SJSA1 (cell line): Measurements from ENCODE around the gene P2RX4. TPM values are rescaled to one million over a fixed set of nuclear protein-coding genes. Genes with fewer than 3 reads are reported as not detected.

Source experiments
- DNase-seq, 2 experiments: peaks; one replicate each; pipeline ENCODE4 v3.0.0-alpha.2; 2015 to 2020; ENCODE audit warnings: low spot score in 2 of 2, low read depth in 1 of 2
- H3K27ac ChIP-seq: fragments of 250-450 bp; sonication (Bioruptor Pico); 2 replicates; pipeline ENCODE4 v1.5.1; 2020; ENCODE audit warnings: mild to moderate bottlenecking, moderate library complexity
- H3K27me3 ChIP-seq: fragments of 250-450 bp; sonication (Bioruptor Pico); replicated peaks from 2 replicates; pipeline ENCODE4 v1.5.1; 2020; ENCODE audit warnings: mild to moderate bottlenecking, moderate library complexity
- H3K36me3 ChIP-seq: fragments of 250-450 bp; sonication (Bioruptor Pico); 2 replicates; pipeline ENCODE4 v1.5.1; 2020; ENCODE audit warnings: mild to moderate bottlenecking
- H3K4me1 ChIP-seq: fragments of 250-450 bp; sonication (Bioruptor Pico); replicated peaks from 2 replicates; pipeline ENCODE4 v1.6.1; 2021; ENCODE audit warnings: mild to moderate bottlenecking
- H3K4me3 ChIP-seq: fragments of 250-450 bp; sonication (Bioruptor Pico); 2 replicates; pipeline ENCODE4 v1.5.1; 2020; ENCODE audit warnings: mild to moderate bottlenecking
- H3K9me3 ChIP-seq: fragments of 250-450 bp; sonication (Bioruptor Pico); replicated peaks from 2 replicates; pipeline ENCODE4 v1.5.1; 2020; ENCODE audit warnings: mild to moderate bottlenecking
- total RNA-seq: library from RNA; depleted of rRNA; stranded (reverse); fragments of >200 nt; shearing (Covaris generic); gene quantifications from 2 replicates; pipeline ENCODE4 v1.2.3, GENCODE V29; 2014

Gene P2RX4
- total RNA-seq, 1 experiment from 2014 or later: 99.2 TPM

DNA sequence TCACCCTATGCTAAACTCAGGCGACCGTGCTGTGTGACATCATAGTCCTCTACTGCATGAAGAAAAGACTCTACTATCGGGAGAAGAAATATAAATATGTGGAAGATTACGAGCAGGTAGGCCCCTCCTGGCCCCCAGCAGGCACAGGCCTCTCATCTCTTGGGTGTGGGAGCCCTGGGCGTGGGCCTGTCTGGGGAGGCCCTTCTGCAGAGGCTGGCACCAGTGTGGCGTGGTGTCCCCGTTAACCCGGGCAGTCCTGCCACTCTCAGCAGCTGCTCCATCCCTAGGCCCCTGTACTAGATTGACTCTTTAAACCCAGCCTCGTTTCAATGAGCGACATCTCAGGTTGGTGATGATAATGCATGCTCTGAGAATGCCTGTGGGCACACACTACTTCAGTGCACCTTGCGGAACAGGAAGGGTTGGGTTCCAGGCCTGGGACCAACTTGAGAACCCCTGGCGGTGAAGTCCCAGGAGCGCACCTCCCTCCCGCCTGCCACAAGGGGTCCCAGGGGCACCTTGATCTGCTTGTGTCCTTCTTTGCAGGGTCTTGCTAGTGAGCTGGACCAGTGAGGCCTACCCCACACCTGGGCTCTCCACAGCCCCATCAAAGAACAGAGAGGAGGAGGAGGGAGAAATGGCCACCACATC is 23.2 kb downstream of the P2RX4 start:
- H3K36me3 ChIP-seq: peaks cover 68% of the 10 kb centered on the region
- H3K4me3 ChIP-seq: no peak overlapping the region
- DNase-seq: no peak
- no peaks in the 10 kb centered on the region for H3K9me3 ChIP-seq
- H3K27me3 ChIP-seq: no peaks in the 10 kb centered on the region
- H3K4me1 ChIP-seq: no peaks in the 10 kb centered on the region
- H3K27ac ChIP-seq: no peak overlapping the region

DNA sequence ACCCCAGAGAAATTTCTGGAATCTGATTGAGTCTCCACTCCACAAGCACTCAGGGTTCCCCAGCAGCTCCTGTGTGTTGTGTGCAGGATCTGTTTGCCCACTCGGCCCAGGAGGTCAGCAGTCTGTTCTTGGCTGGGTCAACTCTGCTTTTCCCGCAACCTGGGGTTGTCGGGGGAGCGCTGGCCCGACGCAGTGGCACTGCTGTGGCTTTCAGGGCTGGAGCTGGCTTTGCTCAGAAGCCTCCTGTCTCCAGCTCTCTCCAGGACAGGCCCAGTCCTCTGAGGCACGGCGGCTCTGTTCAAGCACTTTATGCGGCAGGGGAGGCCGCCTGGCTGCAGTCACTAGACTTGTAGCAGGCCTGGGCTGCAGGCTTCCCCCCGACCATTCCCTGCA is 23.7 kb downstream of the P2RX4 start:
- 0 out of 2 replicates have a peak, but pooled peaks cover under 1% of the 10 kb centered on the region for H3K4me1 ChIP-seq
- H3K36me3 ChIP-seq: peaks cover 66% of the 10 kb centered on the region
- no peak overlapping the region for H3K4me3 ChIP-seq
- no peak overlapping the region for H3K27ac ChIP-seq
- H3K9me3 ChIP-seq: no peaks in the 10 kb centered on the region
- H3K27me3 ChIP-seq: no peaks in the 10 kb centered on the region
- no peak for DNase-seq

DNA sequence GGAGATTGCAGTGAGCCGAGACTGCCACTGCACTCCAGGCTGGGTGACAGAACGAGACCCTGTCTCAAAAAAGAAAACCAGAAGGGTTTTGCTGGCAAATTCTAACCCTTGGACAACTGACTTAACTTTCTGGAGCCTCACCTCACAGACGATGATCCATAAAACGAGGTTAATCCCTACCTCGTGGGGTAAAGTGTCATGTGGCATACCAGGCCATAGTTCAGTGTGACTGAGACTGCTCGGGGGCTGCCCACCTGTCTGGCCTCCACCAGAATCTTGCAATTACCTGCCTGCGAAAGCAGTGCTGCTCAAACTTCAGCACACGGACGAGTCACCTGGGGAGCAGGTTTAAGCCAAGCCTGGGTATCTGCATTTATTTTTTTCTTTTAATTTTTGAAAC is 26.8 kb downstream of the P2RX4 start:
- no peaks in the 10 kb centered on the region for H3K9me3 ChIP-seq
- no peak for DNase-seq
- peaks cover 47% of the 10 kb centered on the region for H3K36me3 ChIP-seq
- no peaks in the 10 kb centered on the region for H3K27me3 ChIP-seq
- H3K4me1 ChIP-seq: 0 out of 2 replicates have a peak, but pooled peaks cover 3% of the 10 kb centered on the region
- no peak overlapping the region for H3K27ac ChIP-seq
- H3K4me3 ChIP-seq: no peak overlapping the region

DNA sequence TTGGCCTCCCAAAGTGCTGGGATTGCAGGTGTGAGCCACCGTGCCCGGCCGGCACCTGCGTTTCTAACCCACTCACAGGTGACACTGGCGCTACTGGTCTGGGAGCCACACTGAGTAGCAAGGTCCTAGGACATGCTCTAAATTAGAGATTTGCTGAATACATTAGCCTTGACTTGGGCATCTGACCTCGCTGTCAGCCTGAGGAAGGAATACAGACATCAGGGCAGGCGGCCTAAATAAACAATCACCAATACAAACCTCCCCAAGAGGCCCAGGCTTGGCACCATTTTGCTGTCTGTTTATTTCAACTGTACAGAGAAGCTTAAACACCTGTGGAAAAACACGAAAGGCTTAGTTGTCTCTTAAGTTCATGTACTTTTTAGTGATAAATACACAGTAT is 27.5 kb downstream of the P2RX4 start:
- H3K27me3 ChIP-seq: no peaks in the 10 kb centered on the region
- 0 out of 2 replicates have a peak, but pooled peaks cover 3% of the 10 kb centered on the region for H3K4me1 ChIP-seq
- no peak overlapping the region for H3K27ac ChIP-seq
- no peaks in the 10 kb centered on the region for H3K9me3 ChIP-seq
- DNase-seq: no peak
- H3K36me3 ChIP-seq: peaks cover 42% of the 10 kb centered on the region
- H3K4me3 ChIP-seq: no peak overlapping the region

DNA sequence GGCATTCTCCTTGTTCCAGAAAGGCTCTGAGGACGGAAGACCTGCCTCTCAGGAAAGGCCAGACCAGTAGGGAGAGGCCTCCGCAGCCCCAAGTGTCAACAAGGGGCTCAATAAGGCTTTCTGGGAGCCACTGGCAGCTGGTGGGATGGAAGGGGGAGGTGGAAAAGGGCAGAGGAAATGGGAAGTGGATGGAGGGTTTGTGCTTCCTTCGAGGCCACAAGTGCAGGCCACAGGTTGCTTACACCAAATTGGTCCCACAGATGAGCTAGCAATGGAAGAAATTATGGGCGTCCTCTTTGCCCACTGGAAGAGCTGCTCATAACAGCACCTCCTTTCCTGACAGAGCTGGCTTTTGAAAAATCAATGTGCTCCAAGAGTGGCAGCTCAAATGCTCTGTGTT is 28.2 kb downstream of the P2RX4 start:
- H3K4me3 ChIP-seq: no peak overlapping the region
- H3K27me3 ChIP-seq: no peaks in the 10 kb centered on the region
- H3K4me1 ChIP-seq: 0 out of 2 replicates have a peak, but pooled peaks cover 3% of the 10 kb centered on the region
- peaks cover 35% of the 10 kb centered on the region for H3K36me3 ChIP-seq
- H3K9me3 ChIP-seq: no peaks in the 10 kb centered on the region
- no peak overlapping the region for H3K27ac ChIP-seq
- no peak for DNase-seq

DNA sequence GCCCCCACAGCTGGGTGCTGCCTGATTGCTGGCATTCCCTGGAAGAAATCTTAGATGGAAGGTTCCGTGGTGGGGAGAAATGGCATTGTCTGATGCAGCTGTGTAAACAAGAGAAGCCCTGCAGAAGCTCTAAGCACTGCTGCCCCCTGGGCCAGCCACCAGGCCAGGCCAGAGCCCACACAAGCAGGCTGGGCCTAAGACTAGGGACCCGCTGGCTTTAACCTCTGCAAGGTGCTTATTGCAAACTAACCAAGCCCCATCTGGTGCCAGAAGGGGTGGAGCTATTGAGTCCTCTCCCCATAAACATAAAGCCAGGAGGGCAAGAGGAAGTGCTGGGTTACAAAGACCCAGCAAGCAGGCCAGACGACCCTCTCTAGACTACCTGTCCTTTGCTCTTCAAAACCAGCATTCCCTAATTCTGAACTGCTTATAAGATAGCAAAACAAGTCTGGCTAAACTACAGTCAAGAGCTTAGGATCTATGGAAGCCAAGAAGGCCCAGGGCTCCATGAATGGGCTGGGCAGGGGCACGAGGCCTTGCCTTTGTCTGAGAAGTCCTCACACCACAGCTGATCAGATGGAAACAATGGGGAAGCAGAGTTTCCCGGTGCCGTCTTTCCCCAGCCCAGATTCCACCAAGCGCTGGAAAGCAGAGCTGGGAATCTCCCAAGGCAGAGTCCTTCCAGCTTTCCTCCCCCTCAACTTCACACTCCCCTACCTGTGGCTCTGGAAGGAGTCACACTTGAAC is 28.8 kb downstream of the P2RX4 start:
- Histone ChIP-seq H3K27ac (no peak overlapping the region), H3K27me3 (no peaks in the 10 kb centered on the region), H3K36me3 (peaks cover 28% of the 10 kb centered on the region), H3K9me3 (no peaks in the 10 kb centered on the region), H3K4me1 (0 out of 2 replicates have a peak, but pooled peaks cover 3% of the 10 kb centered on the region), H3K4me3 (no peak overlapping the region)
- DNase-seq: peak in 1 of 2 experiments; percentile 18

DNA sequence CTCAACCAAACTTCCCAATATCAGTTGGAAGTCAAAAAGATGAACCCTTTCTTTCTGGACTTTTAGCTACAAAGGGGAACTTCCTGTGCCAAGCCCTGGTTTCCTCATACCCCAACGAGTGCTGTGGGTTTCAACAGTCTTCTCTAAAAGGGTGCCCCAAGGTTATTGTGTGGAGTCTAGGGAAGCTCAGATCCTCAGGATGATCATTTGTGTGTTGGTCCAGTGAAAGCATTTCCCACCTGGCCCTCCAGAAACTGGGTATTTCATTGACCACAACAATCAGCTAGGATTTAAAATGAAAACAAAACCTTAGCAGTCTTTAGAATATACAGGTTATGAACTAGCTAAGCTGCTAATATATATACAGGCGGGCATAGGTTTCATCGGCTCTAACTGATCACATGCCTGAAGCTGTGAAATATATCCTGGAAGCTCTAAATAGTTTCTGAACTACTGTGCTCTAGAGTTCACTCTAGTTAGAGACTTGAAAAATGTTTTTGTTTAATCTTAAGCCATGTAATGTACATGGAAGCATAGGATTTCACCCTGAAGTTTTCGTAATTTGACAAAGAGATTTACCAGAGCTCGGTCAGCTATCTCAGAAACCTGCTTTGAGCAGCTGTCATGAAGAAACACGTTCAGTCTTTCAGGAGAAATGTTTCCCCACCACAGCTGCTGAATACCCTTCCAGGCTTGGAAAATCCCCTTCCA is 29.6 kb downstream of the P2RX4 start:
- H3K9me3 ChIP-seq: no peaks in the 10 kb centered on the region
- DNase-seq: no peak
- H3K36me3 ChIP-seq: peaks cover 24% of the 10 kb centered on the region

DNA sequence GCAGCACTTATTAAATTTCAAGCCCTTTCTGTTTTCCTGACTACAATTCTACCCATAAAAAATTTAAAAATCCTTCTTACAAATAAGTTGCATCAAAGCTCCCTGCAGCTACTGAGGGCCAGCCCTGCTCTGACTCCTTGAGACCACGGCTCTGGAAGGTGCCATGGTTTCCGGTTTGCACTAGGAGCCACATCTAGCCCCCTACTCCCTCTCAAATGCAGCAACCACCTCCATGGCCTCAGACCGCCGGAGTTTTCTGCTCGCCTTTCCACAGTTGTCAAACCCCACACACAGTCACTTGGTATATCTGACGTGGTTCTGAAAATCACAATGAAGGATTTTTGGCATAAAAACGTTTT is 30.1 kb downstream of the P2RX4 start:
- no peak overlapping the region for H3K27ac ChIP-seq
- no peak for DNase-seq
- H3K4me1 ChIP-seq: 0 out of 2 replicates have a peak, but pooled peaks cover 3% of the 10 kb centered on the region
- peaks cover 19% of the 10 kb centered on the region for H3K36me3 ChIP-seq
- no peaks in the 10 kb centered on the region for H3K27me3 ChIP-seq
- H3K4me3 ChIP-seq: no peak overlapping the region
- no peaks in the 10 kb centered on the region for H3K9me3 ChIP-seq

More for the DNA sequence above, 29.6 kb downstream of the P2RX4 start:
- H3K27ac ChIP-seq: no peak overlapping the region
- H3K27me3 ChIP-seq: no peaks in the 10 kb centered on the region
- H3K4me3 ChIP-seq: no peak overlapping the region
- 0 out of 2 replicates have a peak, but pooled peaks cover 3% of the 10 kb centered on the region for H3K4me1 ChIP-seq

DNA sequence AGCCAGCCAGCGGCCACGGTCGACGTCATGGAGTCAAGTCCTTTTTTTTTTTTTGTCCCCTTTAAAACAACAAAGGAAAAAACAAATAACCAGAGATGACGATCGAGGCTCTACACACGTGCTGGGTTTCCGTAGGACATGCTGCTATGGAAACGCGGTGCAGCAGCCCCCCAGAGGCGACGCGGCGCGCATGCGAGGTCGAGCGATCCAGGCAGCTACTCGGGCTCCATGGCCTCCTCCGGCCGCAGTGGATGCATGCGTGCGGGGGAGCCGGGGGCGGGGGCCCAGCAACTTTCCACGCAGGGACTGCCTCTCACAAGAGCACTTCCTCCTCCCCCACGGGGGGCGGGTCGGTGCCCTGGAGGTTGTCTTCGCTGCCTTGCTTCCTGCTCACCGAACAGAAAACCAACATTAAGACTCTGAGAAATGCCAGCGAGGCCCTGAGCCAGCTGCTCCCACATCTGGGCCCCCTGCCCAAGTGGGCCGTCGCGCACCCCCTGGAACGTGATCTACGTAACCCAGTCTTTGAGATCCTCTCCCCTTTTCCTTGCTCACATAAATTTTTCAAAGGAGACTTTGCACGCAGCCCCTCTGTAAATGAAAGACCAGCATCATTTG is 30.7 kb downstream of the P2RX4 start:
- Histone ChIP-seq H3K27ac (no peak overlapping the region), H3K27me3 (no peaks in the 10 kb centered on the region), H3K4me1 (0 out of 2 replicates have a peak, but pooled peaks cover 3% of the 10 kb centered on the region), H3K9me3 (no peaks in the 10 kb centered on the region), H3K4me3 (no peak overlapping the region), H3K36me3 (peaks cover 17% of the 10 kb centered on the region)
- no peak for DNase-seq

DNA sequence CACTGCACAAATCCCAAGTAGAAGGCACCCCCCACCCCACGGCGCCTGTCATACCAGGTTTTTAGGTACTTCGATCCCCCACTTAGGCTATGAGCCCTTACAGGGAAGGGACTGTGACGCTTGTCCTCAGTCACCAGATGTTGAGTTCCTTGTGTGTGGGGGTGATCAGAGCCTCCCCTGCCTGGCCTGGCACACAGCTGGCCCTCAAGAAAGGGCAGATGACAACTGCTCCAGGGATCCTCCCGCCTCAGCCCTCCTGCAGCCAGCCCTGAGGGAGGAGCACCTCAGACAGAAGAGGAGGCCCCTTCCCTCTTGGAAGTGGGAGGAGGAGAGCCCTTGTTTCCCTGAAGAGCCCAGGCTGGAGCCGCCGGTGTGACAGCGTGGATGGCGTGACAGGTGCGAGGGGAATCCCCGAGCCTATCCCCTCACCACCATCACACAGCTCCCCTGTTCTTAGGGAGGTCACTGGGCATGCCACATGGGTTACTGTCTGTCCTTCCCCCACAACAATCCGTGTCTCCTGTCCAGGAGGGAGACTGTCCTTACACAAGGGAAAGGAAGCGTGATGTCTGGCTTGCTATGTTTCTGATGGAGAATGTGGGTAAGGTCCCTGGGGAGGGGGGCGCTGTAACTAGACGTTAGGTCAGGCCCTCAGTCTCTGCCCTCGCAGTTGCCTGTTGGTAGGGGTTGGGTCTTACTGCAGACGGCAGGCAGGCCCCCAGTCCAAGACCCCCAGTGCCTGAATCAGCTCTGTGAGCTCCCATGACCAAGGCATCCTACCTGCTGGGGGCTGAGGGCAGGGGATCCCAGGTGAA is 31.4 kb downstream of the P2RX4 start:
- H3K4me1 ChIP-seq: 0 out of 2 replicates have a peak, but pooled peaks cover 3% of the 10 kb centered on the region
- no peak overlapping the region for H3K4me3 ChIP-seq
- no peaks in the 10 kb centered on the region for H3K9me3 ChIP-seq
- no peak for DNase-seq
- no peak overlapping the region for H3K27ac ChIP-seq
- H3K36me3 ChIP-seq: peaks cover 10% of the 10 kb centered on the region
- no peaks in the 10 kb centered on the region for H3K27me3 ChIP-seq

DNA sequence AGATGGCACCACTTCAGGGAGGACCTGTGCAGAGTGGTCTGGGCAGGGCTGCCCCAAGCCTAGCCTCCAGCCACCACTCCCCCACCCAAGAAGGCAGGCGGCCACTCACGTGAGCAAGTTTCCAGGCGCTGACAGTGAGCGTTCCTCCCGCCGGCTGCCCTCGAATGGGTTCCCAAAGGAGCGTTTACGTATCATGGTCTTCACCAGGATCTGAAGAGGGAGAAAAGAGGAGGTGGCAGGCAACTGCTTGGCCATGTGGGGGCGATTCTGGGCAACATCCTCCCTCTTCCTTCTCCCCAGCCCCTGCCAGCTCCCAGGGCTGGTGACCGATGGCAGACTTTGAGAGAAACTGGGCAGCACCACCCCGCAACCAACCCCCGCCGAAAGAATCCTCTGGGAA is 35.1 kb downstream of the P2RX4 start:
- Histone ChIP-seq H3K4me3 (no peak overlapping the region), H3K27me3 (no peaks in the 10 kb centered on the region), H3K27ac (no peak overlapping the region), H3K4me1 (no peaks in the 10 kb centered on the region), H3K36me3 (peaks cover 2% of the 10 kb centered on the region; the same call in 1 of the 2 replicates), H3K9me3 (no peaks in the 10 kb centered on the region)
- no peak for DNase-seq

DNA sequence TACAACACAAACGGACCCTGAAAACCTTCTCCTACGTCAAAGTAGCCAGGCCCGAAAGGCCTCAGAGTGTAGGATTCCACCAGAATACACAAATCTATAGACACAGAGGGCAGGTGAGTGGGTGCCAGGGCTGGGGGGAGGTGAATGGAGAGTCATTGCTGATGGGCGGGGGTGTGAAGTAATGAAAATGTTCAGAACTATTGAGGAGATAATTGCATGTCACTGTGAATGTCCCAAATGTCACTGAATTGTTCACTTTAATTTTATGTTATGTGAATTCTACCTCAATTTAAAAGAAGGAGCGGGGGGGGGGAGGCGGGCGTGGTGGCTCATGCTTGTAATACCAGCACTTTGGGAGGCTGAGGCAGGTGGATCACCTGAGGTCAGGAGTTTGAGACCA is 36.0 kb downstream of the P2RX4 start:
- DNase-seq: no peak
- H3K9me3 ChIP-seq: no peaks in the 10 kb centered on the region
- H3K36me3 ChIP-seq: peaks cover 2% of the 10 kb centered on the region; the same call in 1 of the 2 replicates
- H3K27ac ChIP-seq: no peak overlapping the region
- H3K27me3 ChIP-seq: no peaks in the 10 kb centered on the region
- no peak overlapping the region for H3K4me3 ChIP-seq
- H3K4me1 ChIP-seq: no peaks in the 10 kb centered on the region
